A549 (cell line): ENCODE data around the gene LCN6. TPM values are rescaled to one million over a fixed set of nuclear protein-coding genes. Genes with fewer than 3 reads are reported as not detected.

Experiments used
- ATAC-seq, 2 experiments: fragments of 200-7000 bp in 1 of 2; fragments of >200 bp in 1 of 2; cut with Nextera tagmentation in 1 of 2; cut with Tn5 transposase in 1 of 2; 3 replicates each; pipeline versions ENCODE4 v1.8.0 to v1.9.1; 2018 to 2020; ENCODE audit warnings: mild to moderate bottlenecking in 1 of 2, moderate library complexity in 1 of 2
- CTCF ChIA-PET: fragments of 300-600 bp; sonication (Branson Sonifier 250); formaldehyde crosslinking; extraction: SDS; loops from one replicate; lab custom pipeline; 2021; ENCODE audit warnings: antibody characterized with exemption, inconsistent platforms; lab: Yijun Ruan, JAX
- POLR2A ChIA-PET: fragments of 350-600 bp; formaldehyde crosslinking; extraction: SDS; loops from one replicate; lab custom pipeline; 2021; ENCODE audit warnings: antibody characterized with exemption, inconsistent platforms; lab: Yijun Ruan, JAX
- DNase-seq, 2 experiments: peaks; one replicate each; pipeline versions ENCODE4 v3.0.0 to v3.0.0-alpha.2; 2011 to 2016; ENCODE audit warnings: low read depth in 1 of 2, low spot score in 1 of 2
- FAIRE-seq: peaks from 2 replicates; lab custom pipeline; 2011; peaks lifted over from hg19 to GRCh38; lab: Jason Lieb, UNC
- H3K27ac ChIP-seq, 2 experiments: fragments of >200 bp; sonication (Bioruptor Twin); formaldehyde crosslinking; 3 replicates each; pipeline ENCODE4 v1.5.1; 2016 to 2017
- H3K4me1 ChIP-seq: fragments of >200 bp; sonication (Bioruptor Twin); formaldehyde crosslinking; 3 replicates; pipeline ENCODE4 v1.6.1; 2016
- H3K4me2 ChIP-seq: fragments of >200 bp; sonication (Bioruptor Twin); formaldehyde crosslinking; 3 replicates; pipeline ENCODE4 v1.6.1; 2016
- H3K4me3 ChIP-seq: fragments of >200 bp; sonication (Bioruptor Twin); formaldehyde crosslinking; 3 replicates; pipeline ENCODE4 v1.5.1; 2016
- H3K9me3 ChIP-seq: fragments of >200 bp; sonication (Bioruptor Twin); formaldehyde crosslinking; 3 replicates; pipeline ENCODE4 v1.6.1; 2016
- CBX2 ChIP-seq: fragments of 200-600 bp; sonication (generic); IDR thresholded peaks from 2 replicates; pipeline ENCODE4 v1.6.1; 2016; ENCODE audit warnings: low read depth, mild to moderate bottlenecking, borderline replicate concordance
- CEBPB ChIP-seq, 2 experiments: fragments of >200 bp in 1 of 2; sonication (Bioruptor Twin) in 1 of 2; formaldehyde crosslinking in 1 of 2; IDR thresholded peaks; 2 replicates each; pipeline ENCODE4 v1.6.1; 2012 to 2016
- CHD4 ChIP-seq: fragments of 200-600 bp; sonication (generic); IDR thresholded peaks from 2 replicates; pipeline ENCODE4 v1.6.1; 2016; ENCODE audit warnings: antibody characterized with exemption, mild to moderate bottlenecking, borderline replicate concordance
- CTCF ChIP-seq: fragments of >200 bp; sonication (Bioruptor Twin); formaldehyde crosslinking; IDR thresholded peaks from 3 replicates; pipeline ENCODE4 v1.5.1; 2016
- EHMT2 ChIP-seq: fragments of 200-600 bp; sonication (generic); IDR thresholded peaks from 2 replicates; pipeline ENCODE4 v1.6.1; 2016; ENCODE audit warnings: antibody characterized with exemption, low read depth, mild to moderate bottlenecking, moderate library complexity
- EP300 ChIP-seq, 2 experiments: fragments of >200 bp; sonication (Bioruptor Twin); formaldehyde crosslinking; IDR thresholded peaks; 2 replicates in 1 of 2; 3 replicates in 1 of 2; pipeline ENCODE4 v1.6.1; 2016 to 2017
- HEYL ChIP-seq: fragments of 250-450 bp; sonication (Bioruptor Pico); IDR thresholded peaks from 2 replicates; pipeline ENCODE4 v1.8.0; 2021; ENCODE audit warnings: mild to moderate bottlenecking, moderate library complexity
- KDM1A ChIP-seq: fragments of 200-600 bp; sonication (generic); IDR thresholded peaks from 2 replicates; pipeline ENCODE4 v1.6.1; 2016; ENCODE audit warnings: low read depth, mild to moderate bottlenecking
- MAX ChIP-seq: IDR thresholded peaks from 2 replicates; pipeline ENCODE4 v1.6.1; 2012
- MYC ChIP-seq: IDR thresholded peaks from 2 replicates; pipeline ENCODE4 v1.6.1; 2012; ENCODE audit warnings: mild to moderate bottlenecking, inconsistent platforms, low read length, improper control_type of control experiment, borderline replicate concordance
- NR3C1 ChIP-seq: fragments of >200 bp; sonication (Bioruptor Twin); formaldehyde crosslinking; IDR thresholded peaks from 3 replicates; pipeline ENCODE4 v1.6.1; 2017
- PHF8 ChIP-seq: fragments of 200-600 bp; sonication (generic); IDR thresholded peaks from 2 replicates; pipeline ENCODE4 v1.6.1; 2016; ENCODE audit warnings: low read depth, mild to moderate bottlenecking, antibody characterized with exemption, moderate library complexity, borderline replicate concordance
- POLR2A ChIP-seq: IDR thresholded peaks from 2 replicates; pipeline ENCODE4 v1.6.1; 2012; ENCODE audit warnings: mild to moderate bottlenecking, low read length
- RAD21 ChIP-seq, 2 experiments: fragments of >200 bp in 1 of 2; sonication (Bioruptor Twin) in 1 of 2; formaldehyde crosslinking in 1 of 2; IDR thresholded peaks in 1 of 2; conservative IDR thresholded peaks in 1 of 2; 2 replicates in 1 of 2; 3 replicates in 1 of 2; pipeline ENCODE4 v1.6.1; 2012 to 2018; ENCODE audit warnings: inconsistent platforms in 1 of 2
- RARB ChIP-seq: fragments of 250-450 bp; sonication (Bioruptor Pico); IDR thresholded peaks from 2 replicates; pipeline ENCODE4 v1.8.0; 2021; ENCODE audit warnings: mild to moderate bottlenecking, moderate library complexity
- RCOR1 ChIP-seq: fragments of 150-350 bp; IDR thresholded peaks from 2 replicates; pipeline ENCODE4 v1.6.1; 2014; ENCODE audit warnings: antibody characterized with exemption, low read length, low read depth
- RNF2 ChIP-seq: fragments of 200-600 bp; sonication (generic); IDR thresholded peaks from 2 replicates; pipeline ENCODE4 v1.6.1; 2016; ENCODE audit warnings: low read depth, mild to moderate bottlenecking, antibody characterized with exemption, moderate library complexity, borderline replicate concordance
- SMC3 ChIP-seq: fragments of >200 bp; sonication (Bioruptor Twin); formaldehyde crosslinking; IDR thresholded peaks from 3 replicates; pipeline ENCODE4 v1.6.1; 2018; ENCODE audit warnings: inconsistent platforms
- TFCP2L1 ChIP-seq: fragments of 250-450 bp; sonication (Bioruptor Pico); IDR thresholded peaks from 2 replicates; pipeline ENCODE4 v1.5.0; 2021; ENCODE audit warnings: mild to moderate bottlenecking
- TP53 ChIP-seq: fragments of 250-450 bp; sonication (Bioruptor Pico); IDR thresholded peaks from 2 replicates; pipeline ENCODE4 v1.5.0; 2021; ENCODE audit warnings: mild to moderate bottlenecking, moderate library complexity
- ZC3H11A ChIP-seq: fragments of 450-650 bp; IDR thresholded peaks from 2 replicates; pipeline ENCODE4 v1.6.1; 2014; ENCODE audit warnings: antibody characterized with exemption, mild to moderate bottlenecking
- ZFP36 ChIP-seq: fragments of 450-650 bp; IDR thresholded peaks from 2 replicates; pipeline ENCODE4 v1.6.1; 2014; ENCODE audit warnings: borderline replicate concordance; ENCODE audit not compliant: partially characterized antibody
- ZNF302 ChIP-seq: fragments of 250-450 bp; sonication (Bioruptor Pico); IDR thresholded peaks from 2 replicates; pipeline ENCODE4 v1.9.0; 2021; ENCODE audit warnings: inconsistent platforms, mild to moderate bottlenecking, moderate library complexity
- WGBS: methylation state at CpG from one replicate; pipeline ENCODE4 v1.1.6; 2017; ENCODE audit errors: missing lambda C conversion rate; 5-methylcytosine and 5-hydroxymethylcytosine counted together
- polyA plus RNA-seq, 4 experiments: library from polyadenylated mRNA; depleted of rRNA in 3 of 4; stranded (reverse); fragments of >200 nt; fragmentation: RNase III in 1 of 4; extraction: RNeasy Plus Mini Kit Qiagen cat#74134 plus additional on column Dnase treatment in 1 of 4; gene quantifications; 2 replicates in 3 of 4; 3 replicates in 1 of 4; pipeline ENCODE4 v1.2.3, GENCODE V29; 2011 to 2017
- TF ChIP-seq, protein P1 (sequence below): IDR thresholded peaks from 2 replicates; pipeline ENCODE4 v1.6.1; 2012; ENCODE audit warnings: low read depth, borderline replicate concordance
- TF ChIP-seq, protein P2 (sequence below): fragments of 450-650 bp; IDR thresholded peaks from 2 replicates; pipeline ENCODE4 v1.6.1; 2014; ENCODE audit warnings: antibody characterized with exemption
- TF ChIP-seq, protein P3 (sequence below): IDR thresholded peaks from 2 replicates; pipeline ENCODE4 v1.6.1; 2012

LCN6 gene
- polyA plus RNA-seq, 2 of the 4 experiments (the other 2 are of a cell fraction) = not detected

- ChIA-PET CTCF (interaction anchor here (1.4 to 28.0 kb wide), 6 partner anchors 5 to 257 kb away, joined by 5 to 625 read pairs (median 8); partner anchors contain the start of genes LCN15, LCN8 and TMEM141), POLR2A (no interaction called here)
- TF ChIP-seq CBX2 = no peak
- no peak for TF ChIP-seq HEYL (CRISPR knock-in tag)
- no peak for TF ChIP-seq ZC3H11A
- TF ChIP-seq TP53 (CRISPR knock-in tag) = no peak
- TF ChIP-seq EP300 (IDR thresholded peaks at IDR 0.05) = no peak
- TF ChIP-seq POLR2A = no peak
- TF ChIP-seq, protein P1, sequence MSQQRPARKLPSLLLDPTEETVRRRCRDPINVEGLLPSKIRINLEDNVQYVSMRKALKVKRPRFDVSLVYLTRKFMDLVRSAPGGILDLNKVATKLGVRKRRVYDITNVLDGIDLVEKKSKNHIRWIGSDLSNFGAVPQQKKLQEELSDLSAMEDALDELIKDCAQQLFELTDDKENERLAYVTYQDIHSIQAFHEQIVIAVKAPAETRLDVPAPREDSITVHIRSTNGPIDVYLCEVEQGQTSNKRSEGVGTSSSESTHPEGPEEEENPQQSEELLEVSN = no peak
- no peak for TF ChIP-seq CHD4
- no peak for TF ChIP-seq RNF2
- no peak for TF ChIP-seq NR3C1
- no peak for TF ChIP-seq RCOR1
- TF ChIP-seq ZFP36 = no peak
- TF ChIP-seq, protein P2, sequence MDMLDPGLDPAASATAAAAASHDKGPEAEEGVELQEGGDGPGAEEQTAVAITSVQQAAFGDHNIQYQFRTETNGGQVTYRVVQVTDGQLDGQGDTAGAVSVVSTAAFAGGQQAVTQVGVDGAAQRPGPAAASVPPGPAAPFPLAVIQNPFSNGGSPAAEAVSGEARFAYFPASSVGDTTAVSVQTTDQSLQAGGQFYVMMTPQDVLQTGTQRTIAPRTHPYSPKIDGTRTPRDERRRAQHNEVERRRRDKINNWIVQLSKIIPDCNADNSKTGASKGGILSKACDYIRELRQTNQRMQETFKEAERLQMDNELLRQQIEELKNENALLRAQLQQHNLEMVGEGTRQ = no peak
- no peak for TF ChIP-seq PHF8
- TF ChIP-seq ZNF302 (CRISPR knock-in tag) = no peak
- TF ChIP-seq EHMT2 = no peak
- TF ChIP-seq TFCP2L1 (CRISPR knock-in tag) = no peak
- no peak for TF ChIP-seq CTCF
- ATAC-seq (no peak), DNase-seq (no peak), FAIRE-seq (no peak)
- 0 out of 3 replicates have a peak, but pooled peaks cover 5% of the 10 kb centered on the region for H3K4me1 ChIP-seq
- no peak overlapping the region for H3K4me2 ChIP-seq
- 76% methylated on average over 3 of the region's 3 CpGs for WGBS
- H3K4me3 ChIP-seq = no peak overlapping the region
- peaks cover 11% of the 10 kb centered on the region; the same call in 2 of the 3 replicates for H3K9me3 ChIP-seq
- no peak overlapping the region for H3K27ac ChIP-seq
Observed at GRCh38 chr9:136771907-136772415, 23.6 kb upstream of the LCN6 start.

DNA sequence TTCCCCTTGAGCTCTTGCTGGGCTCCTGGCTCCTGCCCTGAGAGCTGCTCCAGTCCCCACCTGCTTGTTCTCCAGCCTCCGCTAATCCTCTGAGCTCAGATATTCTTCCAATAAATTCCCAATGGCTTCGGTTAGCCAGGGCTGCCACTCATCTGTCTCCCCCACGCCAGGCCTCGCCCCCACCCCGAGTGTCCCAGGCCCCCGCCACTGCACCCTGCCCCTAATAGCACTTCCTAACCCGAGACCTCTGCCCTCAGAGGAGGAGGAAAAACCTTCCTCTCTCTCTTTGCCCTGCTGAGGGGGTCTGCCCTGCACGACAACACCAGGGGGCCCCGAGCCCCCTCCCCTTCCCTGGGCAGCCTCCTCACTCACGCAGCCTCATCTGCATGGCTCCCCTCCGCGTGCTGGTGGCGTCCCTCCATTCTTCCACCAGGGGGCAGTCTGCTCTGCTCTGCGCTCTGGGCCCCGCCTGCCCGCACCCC, 21.4 kb upstream of the LCN6 start:
- peak; percentile 58 to 72 for DNase-seq
- Histone ChIP-seq H3K9me3 (peaks cover 11% of the 10 kb centered on the region; the same call in 2 of the 3 replicates), H3K4me2 (peak overlapping the region; percentile 93), H3K4me1 (0 out of 3 replicates have a peak, but pooled peaks cover 8% of the 10 kb centered on the region), H3K4me3 (peak overlapping the region; percentile 31), H3K27ac (peak overlapping the region; percentile 54 to 85; a peak in 5 of 6 replicates)
- WGBS = 0% methylated on average over 3 of the region's 16 CpGs
- POLR2A ChIA-PET = no interaction called here
- CTCF ChIA-PET = interaction anchor here (0.5 to 28.0 kb wide), 12 partner anchors 3 to 441 kb away, joined by 3 to 625 read pairs (median 3); partner anchors contain the start of genes LCN15, LCN8 and TMEM141
- ATAC-seq = peak; percentile 87 to 89
- FAIRE-seq = no peak
- TF ChIP-seq MAX (peak; percentile 66), CTCF (peak; percentile 56), RAD21 (conservative IDR thresholded peaks at IDR 0.05 in 1 of 2, IDR thresholded peaks at IDR 0.05 in 1 of 2) (peak in 1 of 2 experiments; percentile 34; a peak in 3 of 5 replicates), TP53 (CRISPR knock-in tag) (no peak), KDM1A (no peak), TFCP2L1 (CRISPR knock-in tag) (no peak), RARB (no peak), ZNF302 (CRISPR knock-in tag) (no peak), EHMT2 (no peak), SMC3 (peak; percentile 24; the same call in 1 of the 3 replicates), CEBPB (IDR thresholded peaks at IDR 0.05) (no peak), MYC (peak; percentile 17; the same call in 1 of the 2 replicates)
- TF ChIP-seq, protein P3, sequence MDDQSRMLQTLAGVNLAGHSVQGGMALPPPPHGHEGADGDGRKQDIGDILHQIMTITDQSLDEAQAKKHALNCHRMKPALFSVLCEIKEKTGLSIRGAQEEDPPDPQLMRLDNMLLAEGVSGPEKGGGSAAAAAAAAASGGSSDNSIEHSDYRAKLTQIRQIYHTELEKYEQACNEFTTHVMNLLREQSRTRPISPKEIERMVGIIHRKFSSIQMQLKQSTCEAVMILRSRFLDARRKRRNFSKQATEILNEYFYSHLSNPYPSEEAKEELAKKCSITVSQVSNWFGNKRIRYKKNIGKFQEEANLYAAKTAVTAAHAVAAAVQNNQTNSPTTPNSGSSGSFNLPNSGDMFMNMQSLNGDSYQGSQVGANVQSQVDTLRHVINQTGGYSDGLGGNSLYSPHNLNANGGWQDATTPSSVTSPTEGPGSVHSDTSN = no peak
- TF ChIP-seq, protein P1 = no peak
